Inflammatory macrophage (primary cell): Measurements from ENCODE around the gene SEMA4D.
A peak's percentile ranks its signal among the peaks of the same experiment; 100 is the strongest.

Source experiments
- DNase-seq, 2 donors: peaks; one replicate each; pipeline ENCODE4 v3.0.0-alpha.2; 2020 to 2022

SEMA4D gene

GRCh38 chr9:89528131-89528530 lies 30.2 kb upstream of the SEMA4D start:
- DNase-seq: peak in 1 of 2 donors; percentile 48

- DNase-seq: peak; percentile 93 to 95
These were observed 29.2 kb upstream of the SEMA4D start for GRCh38 chr9:89527084-89527483.

GRCh38 chr9:89526667-89527066 lies 28.8 kb upstream of the SEMA4D start:
- no peak for DNase-seq

- peak; percentile 76 to 78 for DNase-seq
These were observed 27.8 kb upstream of the SEMA4D start for GRCh38 chr9:89525446-89526374.

GRCh38 chr9:89524963-89525362 lies 27.1 kb upstream of the SEMA4D start:
- no peak for DNase-seq

- peak in 1 of 2 donors; percentile 13 for DNase-seq
These were observed 26.0 kb upstream of the SEMA4D start for GRCh38 chr9:89523948-89524347.

- no peak for DNase-seq
These were observed 25.0 kb upstream of the SEMA4D start for GRCh38 chr9:89522959-89523285.

GRCh38 chr9:89522261-89522958 lies 24.5 kb upstream of the SEMA4D start:
- DNase-seq: peak; percentile 79 to 87

- DNase-seq: no peak
These were observed 21.5 kb upstream of the SEMA4D start for GRCh38 chr9:89519366-89519805.

GRCh38 chr9:89518466-89519365 lies 20.8 kb upstream of the SEMA4D start:
- DNase-seq: peak in 1 of 2 donors; percentile 40

- no peak for DNase-seq
These were observed 17.5 kb upstream of the SEMA4D start for GRCh38 chr9:89515416-89515815.

- DNase-seq: no peak
These were observed 17.0 kb upstream of the SEMA4D start for GRCh38 chr9:89514956-89515355.

- no peak for DNase-seq
These were observed 16.4 kb upstream of the SEMA4D start for GRCh38 chr9:89514337-89514736.

GRCh38 chr9:89513837-89514236 lies 15.9 kb upstream of the SEMA4D start:
- no peak for DNase-seq

- DNase-seq: no peak
These were observed 14.5 kb upstream of the SEMA4D start for GRCh38 chr9:89512382-89512781.

GRCh38 chr9:89508951-89509615 lies 11.2 kb upstream of the SEMA4D start:
- DNase-seq: no peak

- DNase-seq: no peak
These were observed 8.0 kb upstream of the SEMA4D start for GRCh38 chr9:89505911-89506310.

GRCh38 chr9:89505048-89505447 lies 7.1 kb upstream of the SEMA4D start:
- DNase-seq: no peak

- DNase-seq: no peak
These were observed 4.8 kb upstream of the SEMA4D start for GRCh38 chr9:89502671-89503070.

- DNase-seq: no peak
These were observed 4.2 kb upstream of the SEMA4D start for GRCh38 chr9:89502038-89502601.

- no peak for DNase-seq
These were observed 3.5 kb upstream of the SEMA4D start for GRCh38 chr9:89501311-89501898.

- DNase-seq: no peak
These were observed 2.1 kb upstream of the SEMA4D start for GRCh38 chr9:89500008-89500407.
